NCI-H187 treated with DMSO at 0.1 percent for 48 hours (cell line): ENCODE data around the gene PPP1R3E.
A peak's percentile ranks its signal among the peaks of the same experiment; 100 is the strongest.
"Not testable (repeated sequence)": the region's sequence is repeated elsewhere in the genome, so short reads cannot be mapped to it uniquely, and the experiment has no call there.

Experiments used
- DNase-seq: peaks from one replicate; lab custom pipeline; 2025; lab: John Stamatoyannopoulos, UW

PPP1R3E gene

DNA sequence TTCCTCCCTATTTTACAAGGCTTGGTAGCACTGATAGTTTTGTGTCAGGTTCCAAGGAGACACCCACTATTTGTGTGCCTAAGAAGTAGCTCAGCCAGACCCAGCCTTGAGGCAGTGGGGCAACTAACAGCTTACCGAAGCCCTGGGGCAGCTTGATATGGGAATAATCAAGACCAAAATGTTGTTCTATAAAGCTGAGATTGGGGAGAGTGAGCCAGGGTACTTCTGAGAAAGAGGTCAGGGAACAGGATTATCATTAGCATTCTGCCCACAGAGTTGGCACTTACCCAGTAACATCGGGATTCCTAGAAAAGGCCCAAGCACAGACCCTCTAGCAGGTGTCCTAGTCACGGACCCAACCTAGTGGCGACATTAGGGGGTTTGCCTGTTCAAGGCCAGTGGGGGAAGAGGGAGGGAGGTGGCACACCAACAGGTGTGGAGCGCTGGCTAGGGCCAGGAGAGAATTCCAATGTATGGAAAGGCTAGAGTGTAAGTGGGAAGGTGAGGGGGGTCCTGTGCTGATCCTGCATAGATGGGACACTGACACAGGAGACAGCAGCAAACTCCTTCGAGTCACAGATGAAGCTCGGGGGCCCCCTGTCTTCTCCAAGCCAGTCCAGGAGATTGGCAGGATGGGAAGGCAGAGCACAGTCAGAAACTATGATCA lies 4.9 kb downstream of the PPP1R3E start:
- no peak for DNase-seq

GRCh38 chr14:23297096-23297495 lies 5.6 kb downstream of the PPP1R3E start:
- DNase-seq = no peak

DNA sequence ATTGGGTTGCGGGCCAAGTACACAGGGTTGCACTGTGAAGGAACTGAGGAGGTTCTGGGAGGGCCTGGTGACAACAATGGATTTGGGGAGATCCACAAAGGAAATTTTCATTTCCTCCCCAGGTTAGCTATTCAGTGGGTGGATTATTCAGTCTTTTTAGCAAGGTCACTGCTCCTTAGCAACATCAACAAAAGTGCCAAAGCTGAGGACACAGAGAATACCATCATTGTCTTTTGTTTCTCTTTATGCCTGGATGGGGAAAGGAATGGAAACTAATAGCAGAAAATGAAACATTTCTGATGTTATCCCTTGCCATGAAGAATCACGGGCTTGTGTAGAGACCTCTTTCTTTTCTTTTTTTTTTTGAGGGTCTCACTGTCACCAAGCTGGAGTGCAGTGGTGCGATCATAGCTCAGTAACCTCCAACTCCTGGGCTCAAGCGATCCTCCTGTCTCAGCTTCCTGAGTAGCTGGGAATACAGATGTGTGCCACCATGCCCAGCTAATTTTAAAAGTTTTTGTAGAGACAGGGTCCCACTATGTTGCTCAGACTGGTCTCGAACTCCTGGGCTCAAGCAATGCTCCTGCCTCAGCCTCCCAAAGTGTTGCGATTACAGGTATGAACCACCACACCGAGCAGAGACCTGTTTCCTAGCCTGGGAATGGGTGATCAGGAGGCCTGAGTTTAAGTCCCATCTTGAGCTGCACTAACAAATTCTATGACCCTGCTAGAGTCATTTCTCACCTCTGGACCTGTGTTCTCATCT lies 6.5 kb downstream of the PPP1R3E start:
- no peak for DNase-seq

GRCh38 chr14:23294734-23295561 lies 7.7 kb downstream of the PPP1R3E start:
- DNase-seq = no peak

DNA sequence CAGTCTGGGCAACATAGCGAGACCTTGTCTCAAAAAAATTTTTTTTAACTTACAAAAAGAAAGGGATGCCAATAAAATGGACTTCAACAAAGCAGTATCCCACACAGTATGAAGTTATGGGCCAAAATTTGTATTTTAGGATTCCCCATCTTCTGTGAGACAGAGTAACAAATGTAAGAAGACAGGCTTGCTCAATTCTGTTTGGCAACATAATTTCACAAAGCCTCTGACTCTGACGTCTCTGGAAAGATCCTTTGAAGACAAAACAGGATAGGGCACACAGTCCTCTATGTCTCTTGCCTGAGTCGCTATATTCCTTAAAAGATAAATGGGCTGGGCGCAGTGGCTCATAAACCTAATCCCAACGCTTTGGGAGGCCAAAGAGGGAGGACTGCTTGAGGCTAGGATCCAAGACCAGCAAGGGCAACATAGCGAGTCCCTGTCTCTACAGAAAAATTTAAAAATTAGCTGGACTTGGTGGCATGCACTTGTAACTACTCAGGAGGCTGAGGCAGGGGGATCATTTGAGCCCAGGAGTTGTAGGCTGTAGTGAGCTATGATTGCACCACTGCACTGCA lies 15.7 kb downstream of the PPP1R3E start:
- no peak for DNase-seq

- DNase-seq = peak; percentile 89
Measured at GRCh38 chr14:23286020-23286901, 16.4 kb downstream of the PPP1R3E start, which contains the start of gene HOMEZ. HOMEZ (minus strand) TSS chr14:23286132; CDS start chr14:23285952, 180 bp downstream.

GRCh38 chr14:23285530-23286019 lies 17.1 kb downstream of the PPP1R3E start:
- DNase-seq = no peak

- DNase-seq = no peak
Measured at GRCh38 chr14:23284654-23285529, 17.8 kb downstream of the PPP1R3E start.

DNA sequence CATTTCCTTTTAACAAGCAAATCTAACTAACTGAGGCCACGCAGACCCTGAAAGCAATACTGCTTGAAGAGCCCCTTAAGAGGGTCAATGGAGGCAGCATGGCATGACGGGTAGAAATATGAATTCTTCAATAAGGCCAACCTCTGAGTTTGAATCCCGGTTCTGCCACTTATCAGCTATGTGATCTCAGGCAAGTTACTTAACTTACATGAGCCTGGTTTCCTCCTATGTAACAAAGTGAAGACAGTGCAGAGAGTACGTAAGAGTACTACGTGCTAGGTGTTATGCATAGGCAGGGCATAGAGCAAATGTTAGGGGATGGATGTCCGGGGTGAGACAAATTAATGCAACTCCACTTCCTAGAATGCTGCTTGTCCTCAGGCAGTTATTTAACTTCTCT lies 21.4 kb downstream of the PPP1R3E start:
- DNase-seq = no peak

DNA sequence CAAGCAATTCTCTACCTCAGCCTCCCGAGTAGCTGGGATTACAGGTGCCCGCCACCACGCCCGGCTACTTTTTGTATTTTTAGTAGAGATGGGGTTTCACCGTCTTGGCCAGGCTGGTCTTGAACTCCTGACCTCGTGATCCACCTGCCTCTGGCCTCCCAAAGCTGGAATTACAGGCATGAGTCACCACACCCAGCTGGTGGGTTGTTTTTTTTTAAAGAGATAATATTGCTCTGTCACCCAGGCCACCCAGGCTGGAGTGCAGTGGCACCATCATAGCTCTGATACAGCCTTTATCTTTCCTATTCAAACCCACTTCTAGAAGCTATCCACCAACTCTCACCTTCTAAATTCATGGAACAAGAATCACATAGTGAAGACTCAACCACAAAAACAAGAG lies 24.7 kb downstream of the PPP1R3E start:
- not testable (repeated sequence) for DNase-seq

- DNase-seq = no peak
Measured at GRCh38 chr14:23277189-23277588, 25.5 kb downstream of the PPP1R3E start.

DNA sequence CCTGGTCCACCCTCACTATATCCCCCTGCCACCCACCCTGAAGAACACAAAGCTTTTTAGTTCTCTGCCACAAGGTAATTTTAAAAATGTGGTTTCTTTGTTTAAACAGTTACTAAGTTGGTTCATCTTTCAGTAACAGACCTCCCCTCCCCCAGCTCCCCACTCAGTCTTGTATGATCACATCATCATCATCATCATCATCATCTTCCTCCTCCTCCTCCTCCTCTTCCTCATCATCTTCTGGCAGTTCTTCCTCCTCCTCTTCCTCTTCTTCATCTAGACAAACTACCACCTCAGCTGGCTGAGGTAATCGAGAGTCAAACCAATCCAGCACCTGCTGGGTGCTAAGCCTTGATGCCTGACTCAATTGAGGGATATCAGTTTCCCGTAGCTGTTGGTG lies 27.2 kb downstream of the PPP1R3E start:
- DNase-seq = no peak

DNA sequence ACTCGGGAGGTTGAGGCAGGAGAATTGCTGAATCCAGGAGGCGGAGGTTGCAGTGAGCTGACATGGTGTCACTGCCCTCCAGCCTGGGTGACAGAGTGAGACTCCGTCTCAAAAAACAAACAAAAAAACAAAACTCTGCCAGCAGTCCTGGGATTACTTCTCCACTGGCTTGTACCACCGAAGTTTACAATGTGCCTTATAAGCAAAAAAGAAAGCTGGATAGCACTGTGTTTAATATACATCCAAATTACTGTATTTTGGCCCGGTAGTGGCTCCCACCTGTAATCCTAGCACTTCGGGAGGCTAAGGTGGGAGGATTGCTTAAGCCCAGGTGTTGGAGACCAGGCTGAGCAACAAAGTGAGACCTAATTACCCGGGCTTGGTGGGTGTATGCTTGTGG lies 33.5 kb downstream of the PPP1R3E start:
- no peak for DNase-seq

GRCh38 chr14:23260849-23261248 lies 41.8 kb downstream of the PPP1R3E start:
- DNase-seq = not testable (repeated sequence)

DNA sequence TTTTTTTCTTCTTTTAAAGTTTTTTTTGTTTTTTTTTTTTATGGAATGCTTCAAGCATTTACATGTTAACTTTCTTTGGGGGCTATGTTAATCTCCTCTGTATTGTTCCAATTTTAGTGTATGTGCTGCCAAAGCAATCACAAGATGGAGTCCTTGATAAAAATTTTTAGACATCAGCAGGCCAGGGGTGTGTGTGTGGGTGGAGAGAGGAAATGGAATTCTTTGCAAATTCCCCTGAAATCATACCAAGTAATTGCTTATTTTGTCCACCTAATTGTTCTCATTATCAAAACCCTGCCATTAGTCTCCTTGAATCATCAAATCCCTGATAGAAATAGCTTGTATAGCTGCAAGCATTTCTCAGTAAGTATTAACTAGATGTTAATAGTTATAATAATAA lies 43.2 kb downstream of the PPP1R3E start:
- DNase-seq = no peak

DNA sequence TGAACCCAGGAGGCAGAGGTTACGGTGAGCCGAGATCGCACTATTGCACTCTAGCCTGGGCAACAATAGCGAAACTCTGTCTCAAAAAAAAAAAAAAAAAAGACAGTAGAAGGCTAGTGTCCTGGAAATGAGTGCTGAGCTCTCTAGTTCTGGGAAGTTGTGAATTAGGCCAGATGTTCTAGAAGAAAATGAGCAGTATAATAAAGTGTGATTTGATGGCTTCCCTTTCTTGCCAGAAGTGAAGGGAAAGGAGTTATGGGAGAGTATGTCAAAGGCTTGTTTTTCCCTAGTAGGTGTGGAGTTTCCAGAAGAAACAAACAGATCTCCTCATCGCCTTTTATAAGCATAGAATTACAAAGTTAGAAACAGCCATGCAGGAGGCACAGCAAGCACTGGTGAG lies 44.4 kb downstream of the PPP1R3E start:
- DNase-seq = no peak

GRCh38 chr14:23252420-23253333 lies 50.0 kb downstream of the PPP1R3E start:
- no peak for DNase-seq

DNA sequence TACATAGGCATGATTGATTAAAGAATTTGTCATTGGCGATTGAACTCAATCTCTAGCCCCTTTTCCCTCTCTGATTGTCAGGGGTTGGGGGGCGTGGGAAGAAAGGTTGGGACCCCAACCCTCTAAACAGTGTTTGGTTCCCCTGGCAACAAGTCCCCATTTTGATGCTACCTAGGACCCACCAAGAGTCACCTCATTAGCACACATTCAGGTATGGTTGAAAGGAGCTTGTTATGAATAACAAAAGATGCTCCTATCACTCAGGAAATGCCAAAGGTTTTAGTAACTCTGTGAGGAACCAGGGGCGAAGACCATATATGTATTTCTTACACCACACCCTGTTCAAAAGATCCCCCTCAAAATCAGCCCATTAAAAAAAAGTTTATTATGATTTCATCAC lies 50.7 kb downstream of the PPP1R3E start:
- DNase-seq = no peak

DNA sequence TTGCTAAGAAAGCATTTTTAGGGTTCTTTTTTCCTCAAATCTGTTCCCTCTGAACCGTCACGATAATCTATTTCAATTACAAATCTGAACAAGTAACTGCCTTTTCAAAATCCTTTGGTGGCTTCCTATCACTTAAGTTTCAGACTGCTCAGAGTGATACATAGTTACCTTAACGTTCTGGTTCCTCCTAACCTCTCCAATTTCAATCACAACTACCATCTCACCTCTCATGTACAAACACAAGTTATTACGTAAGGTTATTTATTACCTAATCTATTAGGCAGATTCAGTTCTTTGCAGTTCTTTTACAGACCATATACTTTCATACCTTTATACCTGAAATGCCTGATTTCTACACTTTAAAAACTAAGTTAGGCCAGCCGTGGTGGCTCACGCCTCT lies 52.8 kb downstream of the PPP1R3E start:
- no peak for DNase-seq
